ENCODE results near the gene ABCC11. TPM values are rescaled to one million over a fixed set of nuclear protein-coding genes. Genes with fewer than 3 reads are reported as not detected.

Gene ABCC11
- total RNA-seq, 4 donors from 2014 or later, result 0.24 to 1.2 (median 0.58) TPM

DNA sequence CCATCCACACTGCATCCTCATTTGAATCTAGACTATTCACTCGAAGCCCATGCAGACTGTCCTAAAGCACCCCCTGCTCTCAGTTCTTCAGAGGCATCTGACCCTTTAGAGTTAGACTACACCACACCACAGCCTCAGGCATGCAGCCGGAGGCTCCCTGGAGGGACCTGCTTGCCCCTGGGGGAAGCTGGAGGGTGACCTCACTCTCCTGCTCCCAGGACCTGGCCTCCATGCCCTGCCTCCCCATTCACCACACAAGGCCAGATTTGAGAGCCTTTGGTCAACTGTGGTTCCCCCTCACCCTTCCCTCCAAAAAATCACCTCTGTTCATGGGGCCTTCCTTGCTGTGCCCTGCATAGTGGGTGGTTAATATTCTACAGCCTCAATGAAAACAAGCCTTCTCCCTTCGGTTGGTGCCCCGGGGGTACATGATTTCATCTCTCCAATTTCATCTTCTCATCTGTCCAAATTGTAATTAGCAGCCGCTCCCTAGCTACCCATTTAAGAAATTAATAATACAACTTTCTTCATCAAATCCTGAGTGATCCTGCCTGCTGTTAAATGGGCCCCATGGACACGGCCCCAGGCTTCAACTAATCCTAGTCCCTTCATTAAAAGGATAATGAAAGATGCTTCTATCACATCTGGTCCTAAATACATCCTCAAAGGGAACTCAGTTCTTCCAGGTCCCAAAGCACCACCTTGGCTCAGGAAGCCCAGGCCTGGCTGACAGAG is 116.0 kb downstream of the ABCC11 start:
- ATAC-seq (ENCODE audit: low FRiP score), result no peak
- TF ChIP-seq, protein P1, sequence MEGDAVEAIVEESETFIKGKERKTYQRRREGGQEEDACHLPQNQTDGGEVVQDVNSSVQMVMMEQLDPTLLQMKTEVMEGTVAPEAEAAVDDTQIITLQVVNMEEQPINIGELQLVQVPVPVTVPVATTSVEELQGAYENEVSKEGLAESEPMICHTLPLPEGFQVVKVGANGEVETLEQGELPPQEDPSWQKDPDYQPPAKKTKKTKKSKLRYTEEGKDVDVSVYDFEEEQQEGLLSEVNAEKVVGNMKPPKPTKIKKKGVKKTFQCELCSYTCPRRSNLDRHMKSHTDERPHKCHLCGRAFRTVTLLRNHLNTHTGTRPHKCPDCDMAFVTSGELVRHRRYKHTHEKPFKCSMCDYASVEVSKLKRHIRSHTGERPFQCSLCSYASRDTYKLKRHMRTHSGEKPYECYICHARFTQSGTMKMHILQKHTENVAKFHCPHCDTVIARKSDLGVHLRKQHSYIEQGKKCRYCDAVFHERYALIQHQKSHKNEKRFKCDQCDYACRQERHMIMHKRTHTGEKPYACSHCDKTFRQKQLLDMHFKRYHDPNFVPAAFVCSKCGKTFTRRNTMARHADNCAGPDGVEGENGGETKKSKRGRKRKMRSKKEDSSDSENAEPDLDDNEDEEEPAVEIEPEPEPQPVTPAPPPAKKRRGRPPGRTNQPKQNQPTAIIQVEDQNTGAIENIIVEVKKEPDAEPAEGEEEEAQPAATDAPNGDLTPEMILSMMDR (IDR thresholded peaks at IDR 0.05), result no peak
- no peak for DNase-seq (ENCODE audit: low spot score)

DNA sequence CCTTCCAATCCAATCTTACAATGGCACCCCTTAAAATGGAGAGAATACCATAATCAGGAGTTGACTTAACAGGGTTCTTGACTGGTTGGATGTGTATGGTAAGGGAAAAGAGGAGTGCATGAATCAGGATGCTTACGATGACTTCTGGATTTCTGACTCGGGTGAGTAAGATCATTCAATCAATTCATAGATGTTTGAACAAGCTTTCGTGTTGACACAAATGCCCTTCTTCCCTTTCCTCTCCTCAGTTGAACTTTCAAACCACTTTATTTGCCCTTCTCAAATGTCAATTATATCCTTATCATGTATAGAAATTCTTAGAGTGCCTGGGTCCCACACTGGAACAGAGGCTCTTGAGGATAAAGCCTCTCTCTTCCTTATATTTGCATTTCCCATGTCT is 117.4 kb downstream of the ABCC11 start:
- ATAC-seq (ENCODE audit: low FRiP score), result no peak
- TF ChIP-seq, protein P1 (IDR thresholded peaks at IDR 0.05), result no peak
- no peak for DNase-seq (ENCODE audit: low spot score)

DNA sequence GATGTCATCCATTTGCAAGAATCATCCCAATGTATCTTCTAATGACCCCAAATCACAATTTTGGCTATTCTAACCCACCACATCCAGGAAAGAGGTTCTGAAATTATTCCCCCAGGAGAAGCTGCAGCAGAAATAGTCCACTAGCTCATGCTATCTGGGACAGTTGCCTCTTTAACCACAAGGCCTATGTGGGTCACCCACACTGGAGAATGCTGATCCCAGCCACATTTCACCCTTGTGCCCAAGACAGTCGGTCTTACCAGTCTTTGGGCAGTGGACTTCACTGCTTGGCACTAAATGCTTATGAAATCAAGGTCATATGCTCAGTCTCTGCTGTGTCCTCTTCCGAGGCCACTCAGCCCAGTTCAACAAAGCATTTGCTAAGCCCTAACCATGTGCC is 118.6 kb downstream of the ABCC11 start:
- TF ChIP-seq, protein P1 (IDR thresholded peaks at IDR 0.05), result no peak
- ATAC-seq (ENCODE audit: low FRiP score) (no peak), DNase-seq (ENCODE audit: low spot score) (no peak)

DNA sequence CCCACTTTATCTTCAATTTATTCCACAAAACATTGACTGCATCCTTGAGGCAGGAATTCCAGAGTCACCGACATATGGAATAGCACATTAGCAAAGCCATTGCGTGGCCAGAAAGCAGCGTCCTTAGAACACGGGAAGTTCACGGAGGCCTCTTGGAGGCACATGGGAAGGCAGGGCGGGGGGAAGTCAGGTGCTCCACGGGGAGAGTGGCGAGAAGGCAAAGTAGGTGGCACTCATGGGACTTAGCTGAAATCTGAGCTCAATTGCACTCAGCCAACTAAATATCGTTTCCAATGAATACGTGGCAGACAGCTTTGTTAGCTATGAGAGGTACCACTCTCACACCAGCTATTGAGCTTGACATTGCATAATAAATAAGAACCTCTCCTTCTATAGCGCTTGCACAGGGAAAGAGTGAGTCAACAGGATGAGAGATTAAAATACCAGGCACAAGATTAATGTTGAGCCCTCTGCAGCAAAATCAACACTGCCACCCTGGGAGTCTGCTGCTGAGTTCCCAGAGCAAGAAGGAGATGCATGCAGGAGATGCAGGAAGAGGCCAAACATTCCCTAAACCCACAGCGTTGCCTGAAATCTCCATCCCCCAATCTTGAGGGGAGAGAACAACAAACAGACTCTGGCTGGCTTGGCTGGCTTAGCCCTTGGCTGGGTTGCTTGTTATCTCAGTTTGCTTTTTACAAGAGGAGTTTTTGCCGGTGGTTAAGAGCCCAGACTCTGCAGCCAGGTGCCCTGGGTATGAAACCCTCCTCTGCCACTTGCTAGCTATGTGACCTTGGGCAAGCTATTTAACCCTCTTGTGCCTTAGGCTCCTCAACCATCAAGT is 120.3 kb downstream of the ABCC11 start:
- ATAC-seq (ENCODE audit: low FRiP score) (no peak), DNase-seq (ENCODE audit: low spot score) (no peak)
- TF ChIP-seq, protein P1 (IDR thresholded peaks at IDR 0.05), result no peak

GRCh38 chr16:48125888-48126287 is 121.5 kb downstream of the ABCC11 start:
- ATAC-seq (ENCODE audit: low FRiP score) (no peak), DNase-seq (ENCODE audit: low spot score) (no peak)

GRCh38 chr16:48124266-48124665 is 123.1 kb downstream of the ABCC11 start:
- TF ChIP-seq, protein P1 (IDR thresholded peaks at IDR 0.05), result no peak
- DNase-seq (ENCODE audit: low spot score), result no peak
- no peak for ATAC-seq (ENCODE audit: low FRiP score)

More at GRCh38 chr16:48125888-48126287, 121.5 kb downstream of the ABCC11 start:
- TF ChIP-seq, protein P1 (IDR thresholded peaks at IDR 0.05), result no peak

All from omental fat pad (tissue), 4 donors.